ENCODE measurements around the gene BUD13. TPM values are rescaled to one million over a fixed set of nuclear protein-coding genes. Genes with fewer than 3 reads are reported as not detected.
A peak's percentile ranks its signal among the peaks of the same experiment; 100 is the strongest.

The BUD13 gene
- polyA plus RNA-seq, 1 donor (not counting 4 experiments of a cell fraction or from before 2014, with no cell fraction given), result 12.6 TPM

- H3K9me1 ChIP-seq (ENCODE audit: control insufficient read depth, extremely low read depth, insufficient read depth, low read length), result no peaks in the 10 kb centered on the region
- no peak for TF ChIP-seq EZH2 (IDR thresholded peaks at IDR 0.05; ENCODE audit: low read length)
- TF ChIP-seq CTCF (optimal IDR thresholded peaks at IDR 0.05 in 1 of 3, IDR thresholded peaks at IDR 0.05 in 1 of 3, conservative IDR thresholded peaks at IDR 0.05 in 1 of 3; ENCODE audit: extremely low read depth in 1 of 3, insufficient read depth in 2 of 3, low read length in 3 of 3), result no peak
- H3K4me3 ChIP-seq (ENCODE audit: control insufficient read depth in 2 of 3, extremely low read depth in 1 of 3, insufficient read depth in 2 of 3, low read depth in 1 of 3, low read length in 3 of 3), result no peak overlapping the region
- no peaks in the 10 kb centered on the region for H4K20me1 ChIP-seq (ENCODE audit: control insufficient read depth, extremely low read depth, insufficient read depth, low read length)
- no peak for DNase-seq (ENCODE audit: low read depth, low spot score)
- H3K27ac ChIP-seq (ENCODE audit: control insufficient read depth, insufficient read depth, low read length), result no peak overlapping the region
- H3K9me3 ChIP-seq (ENCODE audit: control insufficient read depth, low read depth, low read length), result no peaks in the 10 kb centered on the region
- H3K9ac ChIP-seq (ENCODE audit: control insufficient read depth, extremely low read depth, insufficient read depth, low read length), result no peak overlapping the region
- H3K4me1 ChIP-seq (ENCODE audit: control insufficient read depth, extremely low read depth, insufficient read depth, low read length), result peaks cover 17% of the 10 kb centered on the region
- peaks cover 21 to 22% of the 10 kb centered on the region in 2 experiments for H3K36me3 ChIP-seq (ENCODE audit: control insufficient read depth in 2 of 2, extremely low read depth in 1 of 2, insufficient read depth in 2 of 2, low read length in 2 of 2)
- dilution Hi-C loops (cut with MboI; ENCODE audit: extremely low pct_ligation_motif_present, low sequenced_read_pairs), result no loop called here
- H3K79me2 ChIP-seq (ENCODE audit: control insufficient read depth, insufficient read depth, low read length), result peaks cover 23% of the 10 kb centered on the region
- no peak for FAIRE-seq
- no peak overlapping the region for H3K4me2 ChIP-seq (ENCODE audit: control insufficient read depth, extremely low read depth, insufficient read depth, low read depth, low read length)
- no peaks in the 10 kb centered on the region for H3K27me3 ChIP-seq (ENCODE audit: control insufficient read depth, extremely low read depth, insufficient read depth, low read length)
- H2AFZ ChIP-seq (ENCODE audit: control insufficient read depth, low read length), result no peak overlapping the region
Measured at GRCh38 chr11:116774661-116775060, 1.9 kb upstream of the BUD13 start.

- dilution Hi-C loops (cut with MboI; ENCODE audit: extremely low pct_ligation_motif_present, low sequenced_read_pairs), result no loop called here
- no peak for FAIRE-seq
- Histone ChIP-seq H3K79me2 (ENCODE audit: control insufficient read depth, insufficient read depth, low read length) (peaks cover 23% of the 10 kb centered on the region), H3K36me3 (ENCODE audit: control insufficient read depth in 2 of 2, extremely low read depth in 1 of 2, insufficient read depth in 2 of 2, low read length in 2 of 2) (peaks cover 15 to 18% of the 10 kb centered on the region in 2 experiments), H3K9me3 (ENCODE audit: control insufficient read depth, low read depth, low read length) (no peaks in the 10 kb centered on the region), H4K20me1 (ENCODE audit: control insufficient read depth, extremely low read depth, insufficient read depth, low read length) (no peaks in the 10 kb centered on the region), H3K9ac (ENCODE audit: control insufficient read depth, extremely low read depth, insufficient read depth, low read length) (peak overlapping the region; percentile 67), H3K4me1 (ENCODE audit: control insufficient read depth, extremely low read depth, insufficient read depth, low read length) (peaks cover 17% of the 10 kb centered on the region), H2AFZ (ENCODE audit: control insufficient read depth, low read length) (peak overlapping the region; percentile 94), H3K27ac (ENCODE audit: control insufficient read depth, insufficient read depth, low read length) (peak overlapping the region; percentile 57), H3K9me1 (ENCODE audit: control insufficient read depth, extremely low read depth, insufficient read depth, low read length) (no peaks in the 10 kb centered on the region), H3K4me2 (ENCODE audit: control insufficient read depth, extremely low read depth, insufficient read depth, low read depth, low read length) (peak overlapping the region; percentile 93), H3K27me3 (ENCODE audit: control insufficient read depth, extremely low read depth, insufficient read depth, low read length) (no peaks in the 10 kb centered on the region), H3K4me3 (ENCODE audit: control insufficient read depth in 2 of 3, extremely low read depth in 1 of 3, insufficient read depth in 2 of 3, low read depth in 1 of 3, low read length in 3 of 3) (peak overlapping the region; percentile 70 to 87 (median 83))
- TF ChIP-seq CTCF (optimal IDR thresholded peaks at IDR 0.05 in 1 of 3, IDR thresholded peaks at IDR 0.05 in 1 of 3, conservative IDR thresholded peaks at IDR 0.05 in 1 of 3; ENCODE audit: extremely low read depth in 1 of 3, insufficient read depth in 2 of 3, low read length in 3 of 3) (no peak), EZH2 (IDR thresholded peaks at IDR 0.05; ENCODE audit: low read length) (no peak)
- DNase-seq (ENCODE audit: low read depth, low spot score), result no peak
Measured at GRCh38 chr11:116773203-116774097, 663 bp upstream of the BUD13 start.
